Left renal cortex interstitium (tissue), 4 donors: Measurements from ENCODE around the gene SCCPDH. TPM values are rescaled to one million over a fixed set of nuclear protein-coding genes. Genes with fewer than 3 reads are reported as not detected.
"Not testable (repeated sequence)": the region's sequence is repeated elsewhere in the genome, so short reads cannot be mapped to it uniquely, and the experiment has no call there.

Source experiments
- DNase-seq, 4 donors: peaks; one replicate each; pipeline ENCODE4 v3.0.0-alpha.2; 2013; ENCODE audit warnings: low read depth in 4 of 4, low spot score in 2 of 4, missing footprints in 1 of 4
- polyA plus RNA-seq, 4 donors: library from polyadenylated mRNA; unstranded; fragments of 120-200 nt; gene quantifications; one replicate each; pipeline ENCODE4 v1.2.1, GENCODE V29; 2013; ENCODE audit not compliant: insufficient read length in 4 of 4

SCCPDH gene
- polyA plus RNA-seq, 4 donors = 49.3 to 63.4 (median 54.9) TPM

DNA sequence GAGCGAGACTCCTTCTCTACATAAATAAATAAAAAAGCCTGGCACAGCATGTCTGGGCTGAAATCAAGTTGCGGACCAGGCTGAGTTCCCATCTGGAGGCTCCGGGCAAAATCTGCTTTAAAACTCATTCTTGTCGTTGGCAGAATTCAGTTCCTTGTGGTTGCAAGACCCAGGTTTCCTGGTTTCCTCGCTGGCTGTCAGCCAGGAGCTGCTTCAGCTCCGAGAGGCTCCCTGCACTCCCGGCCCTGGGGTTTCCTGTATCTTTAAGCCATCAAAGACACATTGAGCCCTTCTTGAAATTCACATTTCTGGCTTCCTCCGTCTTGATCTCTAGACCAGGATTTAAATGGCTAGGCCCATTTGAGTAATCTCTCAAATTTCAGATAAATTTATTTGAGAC, 20.6 kb upstream of the SCCPDH start:
- no peak for DNase-seq

DNA sequence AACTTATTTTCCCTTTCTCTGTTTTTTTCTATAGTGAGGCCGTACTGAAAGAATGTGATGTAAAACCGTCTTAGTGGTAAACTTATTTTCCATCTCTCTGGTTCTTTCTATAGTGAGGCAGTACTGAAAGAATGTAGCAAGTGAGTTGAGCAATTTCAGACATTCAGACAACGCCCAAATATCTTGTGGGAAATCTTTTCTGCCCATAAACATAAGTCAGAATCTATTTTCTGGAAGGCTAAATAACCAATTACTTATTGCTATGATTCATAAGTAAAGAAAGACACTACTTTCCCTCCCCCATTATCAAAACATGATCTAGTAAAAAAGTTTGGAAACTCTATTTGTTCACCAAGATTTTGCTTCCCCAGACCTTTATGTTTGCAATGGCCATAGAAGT, 18.8 kb upstream of the SCCPDH start:
- no peak for DNase-seq

DNA sequence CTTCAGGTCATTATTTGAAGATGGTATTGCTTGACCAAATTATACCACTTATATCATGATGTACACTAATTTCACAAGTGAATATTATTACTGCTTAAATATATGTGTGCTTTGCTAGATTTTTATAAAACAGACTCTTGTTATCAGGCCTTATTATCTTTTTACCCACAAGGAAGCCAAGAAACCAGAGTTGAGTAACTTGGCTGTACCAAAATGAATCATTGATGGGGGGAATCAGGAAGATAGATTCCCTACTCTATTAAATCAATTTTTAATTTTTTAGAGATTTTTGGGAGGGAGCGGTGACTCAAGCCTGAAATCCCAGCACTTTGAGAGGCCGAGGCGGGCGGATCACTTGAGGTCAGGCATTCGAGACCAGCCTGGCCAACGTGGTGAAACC, 16.0 kb upstream of the SCCPDH start:
- no peak for DNase-seq

GRCh38 chr1:246709196-246709595, 15.0 kb upstream of the SCCPDH start:
- DNase-seq = no peak

- no peak for DNase-seq
Measured at GRCh38 chr1:246709835-246710234, 14.4 kb upstream of the SCCPDH start.

GRCh38 chr1:246711548-246712003, 12.6 kb upstream of the SCCPDH start:
- DNase-seq = no peak

GRCh38 chr1:246712428-246712827, 11.8 kb upstream of the SCCPDH start:
- DNase-seq = not testable (repeated sequence)

- DNase-seq = not testable (repeated sequence)
Measured at GRCh38 chr1:246719361-246719760, 4.8 kb upstream of the SCCPDH start.

DNA sequence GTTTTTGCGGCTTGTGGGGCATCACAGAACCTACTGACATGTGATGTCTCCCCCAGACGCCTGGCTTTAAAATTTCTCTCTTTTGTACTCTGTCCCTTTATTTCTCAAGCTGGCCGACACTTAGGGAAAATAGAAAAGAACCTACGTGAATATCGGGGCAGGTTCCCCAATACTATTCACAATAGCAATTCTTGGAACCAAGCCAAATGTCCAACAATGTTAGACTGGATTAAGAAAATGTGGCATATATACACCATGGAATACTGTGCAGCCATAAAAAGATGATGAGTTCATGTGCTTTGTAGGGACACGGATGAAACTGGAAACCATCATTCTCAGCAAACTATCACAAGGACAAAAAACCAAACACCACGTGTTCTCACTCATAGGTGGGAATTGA, 3.4 kb upstream of the SCCPDH start:
- DNase-seq = not testable (repeated sequence)

DNA sequence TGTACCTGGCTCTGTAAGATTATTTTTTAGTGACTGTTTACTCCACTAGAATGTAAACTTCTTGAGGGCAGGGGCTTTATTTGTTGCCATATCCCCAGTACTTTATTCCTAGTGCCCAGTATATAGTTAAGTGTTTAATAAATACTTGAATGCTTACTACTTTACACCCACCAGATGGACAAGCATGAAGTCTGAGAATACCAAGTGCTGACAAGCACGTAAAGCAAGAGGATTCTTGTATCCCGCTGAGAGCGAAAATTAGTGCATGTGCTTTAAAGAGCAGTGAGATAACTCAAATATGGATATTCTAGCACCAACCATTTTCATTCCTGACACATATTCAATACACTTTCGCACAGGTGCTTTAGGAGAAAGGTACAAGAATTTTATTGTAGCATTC, 1.5 kb upstream of the SCCPDH start:
- no peak for DNase-seq

DNA sequence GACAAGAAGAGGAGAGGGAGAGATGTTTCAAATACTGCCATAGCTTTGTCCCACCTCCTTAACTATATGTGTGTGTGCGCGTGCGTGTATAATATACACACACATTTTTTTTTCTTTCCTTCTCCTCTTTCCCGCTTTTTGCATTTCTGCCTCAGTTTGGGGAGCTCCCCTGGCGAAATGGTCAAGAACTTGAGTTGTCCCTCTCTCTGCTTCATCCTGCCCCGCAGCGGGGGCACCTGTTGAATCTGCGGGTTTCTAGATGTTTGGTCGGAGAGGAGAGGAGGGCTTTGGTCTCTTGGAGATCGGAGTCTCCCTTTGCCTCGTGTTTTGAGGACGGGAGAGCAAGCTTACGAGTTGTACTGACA, 504 bp downstream of the SCCPDH start:
- peak; percentile 51 to 86 (median 62) for DNase-seq

GRCh38 chr1:246725191-246725590, 982 bp downstream of the SCCPDH start:
- DNase-seq = no peak

- DNase-seq = no peak
Measured at GRCh38 chr1:246726255-246726679, 2.1 kb downstream of the SCCPDH start.

- DNase-seq = no peak
Measured at GRCh38 chr1:246726881-246727280, 2.7 kb downstream of the SCCPDH start.

- no peak for DNase-seq
Measured at GRCh38 chr1:246727594-246727993, 3.4 kb downstream of the SCCPDH start.

DNA sequence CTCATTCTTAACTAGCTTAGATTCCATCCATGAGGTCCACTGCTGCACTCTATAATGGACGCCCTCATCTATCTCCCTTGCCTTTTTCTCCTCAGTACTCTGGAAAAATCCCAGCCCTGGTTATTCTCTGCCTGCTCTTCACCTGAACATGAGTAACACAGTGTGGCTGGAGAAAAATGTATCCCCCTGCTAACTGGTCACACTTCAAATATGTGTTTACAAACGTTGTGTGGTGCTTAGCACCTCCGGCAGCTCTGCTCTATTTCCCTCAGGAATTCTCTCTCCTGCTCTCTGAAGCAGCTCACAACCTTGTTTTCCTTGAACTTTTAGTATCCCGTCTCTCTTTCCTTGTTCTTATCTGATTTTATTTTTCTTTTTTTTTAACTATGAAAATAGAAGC, 4.1 kb downstream of the SCCPDH start:
- no peak for DNase-seq

DNA sequence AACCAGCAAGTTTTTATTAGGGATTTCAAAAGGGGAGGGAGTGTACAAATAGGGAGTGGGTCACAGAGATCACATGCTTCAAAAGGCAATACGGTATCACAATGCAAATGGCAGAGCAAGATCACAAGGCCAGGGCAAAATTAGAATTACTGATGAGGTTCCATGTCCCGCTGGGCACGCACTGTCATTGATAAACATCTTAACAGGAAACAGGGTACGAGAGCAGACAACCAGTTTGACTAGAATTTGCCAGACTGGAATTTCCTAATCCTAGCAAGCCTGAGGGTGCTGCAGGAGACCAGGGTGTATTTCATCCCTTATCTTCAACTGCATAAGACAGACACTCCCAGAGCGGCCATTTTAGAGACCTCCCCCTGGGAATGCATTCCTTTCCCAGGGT, 4.8 kb downstream of the SCCPDH start:
- DNase-seq = not testable (repeated sequence)

GRCh38 chr1:246730839-246731238, 6.6 kb downstream of the SCCPDH start:
- no peak for DNase-seq

- DNase-seq = not testable (repeated sequence)
Measured at GRCh38 chr1:246731873-246732272, 7.7 kb downstream of the SCCPDH start.

DNA sequence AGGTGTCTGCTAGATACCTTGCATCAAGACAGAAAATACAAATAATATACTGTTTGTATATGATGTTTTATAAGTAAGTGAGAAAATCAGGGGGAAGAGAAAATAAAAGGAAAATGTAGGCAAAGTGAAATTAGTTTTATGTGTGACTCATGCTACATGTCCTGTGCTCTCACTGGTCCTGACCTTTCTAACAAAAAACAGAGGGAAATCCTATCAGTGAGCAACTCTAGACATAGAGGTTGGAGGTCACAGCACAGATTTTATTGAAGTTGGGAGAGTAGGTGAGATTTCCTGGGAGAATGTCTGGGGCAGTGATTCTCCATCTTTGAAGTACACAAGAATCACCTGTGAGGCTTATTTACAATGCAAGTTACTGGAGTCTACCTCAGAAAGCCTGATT, 9.5 kb downstream of the SCCPDH start:
- no peak for DNase-seq

DNA sequence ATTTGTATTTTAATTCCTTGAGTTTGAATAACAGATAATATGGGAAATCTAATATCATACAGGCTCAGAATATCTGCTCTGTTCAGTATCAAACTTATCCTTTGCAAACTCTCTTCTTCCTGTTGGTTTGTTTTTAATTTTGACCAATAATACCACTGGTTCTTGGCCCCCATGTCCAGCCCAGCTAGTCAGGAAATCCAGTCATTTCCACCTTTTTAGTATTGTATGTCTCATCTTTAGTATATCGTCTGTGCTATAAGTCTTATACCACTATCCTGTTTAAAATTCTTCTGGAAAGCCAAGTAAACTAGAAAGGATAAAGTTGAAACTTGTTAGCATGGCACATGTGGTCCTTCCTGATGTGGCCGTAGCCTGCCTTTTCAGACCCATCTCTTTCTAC, 10.7 kb downstream of the SCCPDH start:
- DNase-seq = no peak

DNA sequence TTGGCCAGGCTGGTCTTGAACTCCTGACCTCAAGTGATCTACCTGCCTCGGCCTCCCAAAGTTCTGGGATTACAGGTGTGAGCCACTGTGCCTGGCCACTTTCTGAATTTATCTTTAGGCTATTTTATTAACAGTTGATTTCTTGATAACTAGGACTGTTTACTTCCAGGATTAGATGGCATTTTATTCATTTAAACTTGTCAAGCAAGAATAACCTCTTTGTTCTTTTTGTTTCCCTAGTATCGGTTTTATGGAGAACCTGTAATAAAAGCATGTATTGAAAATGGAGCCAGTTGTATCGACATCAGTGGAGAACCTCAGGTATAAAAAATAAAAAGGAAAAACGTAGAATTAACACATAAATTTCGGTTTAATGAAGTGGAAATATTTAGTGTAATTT, 11.5 kb downstream of the SCCPDH start:
- DNase-seq = no peak

DNA sequence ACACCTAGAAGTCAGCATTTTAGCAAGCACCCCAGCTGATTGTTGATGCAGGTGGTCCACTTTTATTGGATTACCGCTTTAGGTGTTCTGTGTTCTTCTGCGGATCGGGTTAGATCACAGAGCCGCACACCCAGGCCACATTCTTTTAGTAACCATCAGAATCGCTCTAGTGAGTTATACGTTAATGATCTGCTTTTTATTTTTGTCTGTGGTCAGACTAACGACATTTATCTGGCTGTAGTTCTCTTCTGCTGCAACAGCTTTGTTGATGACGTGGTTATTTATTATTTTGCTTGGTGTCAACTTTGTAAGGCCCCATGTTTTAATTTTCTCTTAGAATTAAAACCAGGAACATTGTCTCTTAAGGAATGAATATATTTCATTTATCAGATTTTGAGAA, 18.2 kb downstream of the SCCPDH start:
- no peak for DNase-seq
